Activated CD8-positive, alpha-beta T cell treated with anti-CD3 and anti-CD28 coated beads, Interleukin-2, amount 10 ng/mL, durations not matched to agents 7 days and 5 days (primary cell): ENCODE measurements around the gene MOB3B. TPM values are rescaled to one million over a fixed set of nuclear protein-coding genes. Genes with fewer than 3 reads are reported as not detected.

Experiments
- ATAC-seq: fragments of 150-1000 bp; cut with Tn5 transposase; one replicate; pipeline ENCODE4 v1.10.0; 2021; ENCODE audit warnings: moderate library complexity
- CTCF ChIA-PET: fragments of 350-600 bp; sonication (Branson Sonifier 250); formaldehyde crosslinking; loops from one replicate; lab custom pipeline; 2021; ENCODE audit warnings: antibody characterized with exemption; lab: Charles Lee
- POLR2A ChIA-PET: fragments of 350-600 bp; sonication (Branson Sonifier 250); formaldehyde crosslinking; loops from one replicate; lab custom pipeline; 2021; ENCODE audit warnings: antibody characterized with exemption; lab: Charles Lee
- DNase-seq: peaks from one replicate; pipeline ENCODE4 v3.0.0-alpha.2; 2020
- H3K27ac Mint-ChIP-seq: one replicate; pipeline ENCODE4 v1.8.0; 2021; ENCODE audit warnings: mild to moderate bottlenecking, mixed read lengths
- H3K27me3 Mint-ChIP-seq: one replicate; pipeline ENCODE4 v1.8.0; 2021; ENCODE audit warnings: low read depth, mixed read lengths
- H3K36me3 Mint-ChIP-seq: one replicate; pipeline ENCODE4 v1.8.0; 2021; ENCODE audit warnings: low read depth, mixed read lengths
- H3K4me1 Mint-ChIP-seq: one replicate; pipeline ENCODE4 v1.8.0; 2021; ENCODE audit warnings: low read depth, mixed read lengths
- H3K4me3 Mint-ChIP-seq: one replicate; pipeline ENCODE4 v1.8.0; 2021; ENCODE audit warnings: mild to moderate bottlenecking, mixed read lengths
- H3K9me3 Mint-ChIP-seq: one replicate; pipeline ENCODE4 v1.8.0; 2022; ENCODE audit warnings: mixed read lengths; ENCODE audit not compliant: insufficient read depth
- total RNA-seq, 2 experiments: library from RNA; stranded (reverse); gene quantifications; one replicate each; pipeline ENCODE4 v1.2.3, GENCODE V29; 2021

The MOB3B gene
- total RNA-seq, 2 experiments from 2014 or later: 2.5 to 2.8 TPM

GRCh38 chr9:27489087-27489876, 40.3 kb downstream of the MOB3B start:
- Mint-ChIP-seq H3K27me3 (no peaks in the 10 kb centered on the region), H3K9me3 (peaks cover 10% of the 10 kb centered on the region), H3K4me1 (peaks cover 28% of the 10 kb centered on the region), H3K27ac (no peak overlapping the region), H3K36me3 (peaks cover 10% of the 10 kb centered on the region), H3K4me3 (no peak overlapping the region)
- ChIA-PET CTCF (interaction anchor here (2.1 kb wide), 1 partner anchor 40 kb away, joined by 4 read pairs; the partner anchor contains the start of gene MOB3B), POLR2A (no interaction called here)
- ATAC-seq: no peak
- no peak for DNase-seq

- Mint-ChIP-seq H3K4me1 (peaks cover 37% of the 10 kb centered on the region), H3K4me3 (no peak overlapping the region), H3K36me3 (peaks cover 7% of the 10 kb centered on the region), H3K9me3 (peaks cover 2% of the 10 kb centered on the region), H3K27ac (no peak overlapping the region), H3K27me3 (no peaks in the 10 kb centered on the region)
- no peak for DNase-seq
- no peak for ATAC-seq
- ChIA-PET CTCF (interaction anchor here (0.7 kb wide), 1 partner anchor 15 kb away, joined by 3 read pairs; no protein-coding TSS in a partner anchor), POLR2A (interaction anchor here (0.5 kb wide), 2 partner anchors 13 to 85 kb away, joined by 3 to 4 read pairs; partner anchors contain the start of gene C9orf72)
These were observed 41.7 kb downstream of the MOB3B start for GRCh38 chr9:27487927-27488326.

GRCh38 chr9:27487128-27487640, 42.4 kb downstream of the MOB3B start:
- ChIA-PET CTCF (no interaction called here), POLR2A (interaction anchor here (0.6 kb wide), 1 partner anchor 22 kb away, joined by 3 read pairs; no protein-coding TSS in a partner anchor)
- Mint-ChIP-seq H3K27ac (no peak overlapping the region), H3K4me3 (no peak overlapping the region), H3K4me1 (peaks cover 37% of the 10 kb centered on the region), H3K9me3 (no peaks in the 10 kb centered on the region), H3K36me3 (peaks cover 4% of the 10 kb centered on the region), H3K27me3 (no peaks in the 10 kb centered on the region)
- ATAC-seq: no peak
- no peak for DNase-seq

- DNase-seq: peak; percentile 50
- Mint-ChIP-seq H3K4me3 (peak overlapping the region; percentile 7), H3K4me1 (peaks cover 40% of the 10 kb centered on the region), H3K9me3 (no peaks in the 10 kb centered on the region), H3K27me3 (peaks cover 3% of the 10 kb centered on the region), H3K36me3 (peaks cover 4% of the 10 kb centered on the region), H3K27ac (peak overlapping the region; percentile 76)
- ATAC-seq: peak; percentile 85
- CTCF ChIA-PET: interaction anchor here (0.8 to 2.2 kb wide), 7 partner anchors 12 to 153 kb away, joined by 3 to 12 read pairs (median 4); no protein-coding TSS in a partner anchor
- POLR2A ChIA-PET: no interaction called here
These were observed 44.5 kb downstream of the MOB3B start for GRCh38 chr9:27485158-27485557.

- ATAC-seq (no peak), DNase-seq (no peak)
- Mint-ChIP-seq H3K9me3 (no peaks in the 10 kb centered on the region), H3K4me1 (peaks cover 33% of the 10 kb centered on the region), H3K27me3 (peaks cover 3% of the 10 kb centered on the region), H3K27ac (no peak overlapping the region), H3K4me3 (no peak overlapping the region), H3K36me3 (peaks cover 8% of the 10 kb centered on the region)
- ChIA-PET CTCF (interaction anchor here (1.1 kb wide), 1 partner anchor 32 kb away, joined by 3 read pairs; no protein-coding TSS in a partner anchor), POLR2A (no interaction called here)
These were observed 46.0 kb downstream of the MOB3B start for GRCh38 chr9:27483576-27483975.

GRCh38 chr9:27482709-27483108, 46.9 kb downstream of the MOB3B start:
- Mint-ChIP-seq H3K36me3 (peaks cover 16% of the 10 kb centered on the region), H3K4me1 (peaks cover 32% of the 10 kb centered on the region), H3K9me3 (peaks cover 8% of the 10 kb centered on the region), H3K27me3 (peaks cover 3% of the 10 kb centered on the region), H3K4me3 (no peak overlapping the region), H3K27ac (no peak overlapping the region)
- CTCF ChIA-PET: no interaction called here
- DNase-seq (no peak), ATAC-seq (no peak)
- POLR2A ChIA-PET: no interaction called here

- CTCF ChIA-PET: no interaction called here
- ATAC-seq (no peak), DNase-seq (no peak)
- Mint-ChIP-seq H3K27me3 (peaks cover 3% of the 10 kb centered on the region), H3K36me3 (peaks cover 12% of the 10 kb centered on the region), H3K4me3 (no peak overlapping the region), H3K9me3 (peaks cover 8% of the 10 kb centered on the region), H3K4me1 (peaks cover 3% of the 10 kb centered on the region), H3K27ac (no peak overlapping the region)
- POLR2A ChIA-PET: no interaction called here
These were observed 51.3 kb downstream of the MOB3B start for GRCh38 chr9:27478322-27478721.

GRCh38 chr9:27476870-27477515, 52.6 kb downstream of the MOB3B start:
- ATAC-seq (no peak), DNase-seq (no peak)
- Mint-ChIP-seq H3K4me1 (peaks cover 14% of the 10 kb centered on the region), H3K4me3 (no peak overlapping the region), H3K36me3 (peaks cover 12% of the 10 kb centered on the region), H3K27me3 (peaks cover 3% of the 10 kb centered on the region), H3K9me3 (peaks cover 8% of the 10 kb centered on the region), H3K27ac (no peak overlapping the region)
- POLR2A ChIA-PET: no interaction called here
- CTCF ChIA-PET: no interaction called here

GRCh38 chr9:27475057-27475595, 54.5 kb downstream of the MOB3B start:
- ATAC-seq (no peak), DNase-seq (no peak)
- Mint-ChIP-seq H3K27ac (no peak overlapping the region), H3K4me1 (peaks cover 15% of the 10 kb centered on the region), H3K36me3 (peaks cover 12% of the 10 kb centered on the region), H3K9me3 (peaks cover 8% of the 10 kb centered on the region), H3K4me3 (no peak overlapping the region), H3K27me3 (no peaks in the 10 kb centered on the region)
- CTCF ChIA-PET: interaction anchor here (0.9 kb wide), 1 partner anchor 142 kb away, joined by 3 read pairs; no protein-coding TSS in a partner anchor
- POLR2A ChIA-PET: no interaction called here

GRCh38 chr9:27474305-27474704, 55.3 kb downstream of the MOB3B start:
- peaks cover 8% of the 10 kb centered on the region for H3K9me3 Mint-ChIP-seq
- H3K4me1 Mint-ChIP-seq: peaks cover 15% of the 10 kb centered on the region
- ATAC-seq: no peak
- no peak overlapping the region for H3K4me3 Mint-ChIP-seq
- peaks cover 12% of the 10 kb centered on the region for H3K36me3 Mint-ChIP-seq
- H3K27ac Mint-ChIP-seq: no peak overlapping the region
- no peaks in the 10 kb centered on the region for H3K27me3 Mint-ChIP-seq
- no peak for DNase-seq
- POLR2A ChIA-PET: no interaction called here
- CTCF ChIA-PET: interaction anchor here (0.9 kb wide), 1 partner anchor 142 kb away, joined by 3 read pairs; no protein-coding TSS in a partner anchor

GRCh38 chr9:27473111-27473529, 56.5 kb downstream of the MOB3B start:
- H3K27me3 Mint-ChIP-seq: no peaks in the 10 kb centered on the region
- peaks cover 4% of the 10 kb centered on the region for H3K9me3 Mint-ChIP-seq
- peaks cover 5% of the 10 kb centered on the region for H3K36me3 Mint-ChIP-seq
- H3K4me1 Mint-ChIP-seq: peaks cover 22% of the 10 kb centered on the region
- H3K4me3 Mint-ChIP-seq: no peak overlapping the region
- POLR2A ChIA-PET: no interaction called here
- CTCF ChIA-PET: interaction anchor here (0.8 to 1.3 kb wide), 2 partner anchors 12 to 15 kb away, joined by 3 read pairs; no protein-coding TSS in a partner anchor
- DNase-seq (no peak), ATAC-seq (no peak)
- no peak overlapping the region for H3K27ac Mint-ChIP-seq
